Mammary epithelial cell (primary cell): ENCODE measurements around the gene KMT2B.

ENCODE experiments used
- EZH2 ChIP-seq: IDR thresholded peaks from 2 replicates; pipeline ENCODE4 v1.6.1; 2012; ENCODE audit warnings: low read length, inconsistent platforms, borderline replicate concordance
- TF ChIP-seq, protein P1 (sequence below), 2 donors: IDR thresholded peaks in 1 of 2; conservative IDR thresholded peaks in 1 of 2; 2 replicates each; pipeline ENCODE4 v1.5.1; 2011 to 2012; ENCODE audit warnings: inconsistent platforms in 2 of 2, low read length in 2 of 2, mild to moderate bottlenecking in 2 of 2, control low read depth in 1 of 2, low read depth in 1 of 2; ENCODE audit not compliant: insufficient read depth in 1 of 2; ENCODE audit errors: extremely low read depth in 1 of 2

DNA sequence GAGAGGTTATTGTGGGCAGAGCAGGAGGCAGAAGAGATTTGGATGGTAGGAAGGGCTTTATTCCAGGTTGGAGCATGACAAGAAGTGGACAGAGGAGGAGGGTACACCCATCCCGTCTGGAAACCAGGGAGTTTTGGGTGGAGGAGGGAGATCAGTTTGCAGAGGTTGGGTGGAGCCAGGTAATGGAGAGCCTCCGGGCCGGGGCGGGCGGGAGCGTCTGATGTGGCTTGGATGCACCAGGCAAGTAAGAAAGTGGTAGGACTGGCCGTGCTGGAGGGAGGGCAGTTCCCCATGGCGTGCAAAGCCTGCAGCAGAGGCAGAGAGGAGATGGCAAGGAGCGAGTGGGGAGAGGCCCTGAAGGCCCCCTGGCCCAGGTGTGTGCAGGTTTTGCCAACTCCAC is 13.6 kb downstream of the KMT2B start:
- no peak for TF ChIP-seq EZH2
- TF ChIP-seq, protein P1, sequence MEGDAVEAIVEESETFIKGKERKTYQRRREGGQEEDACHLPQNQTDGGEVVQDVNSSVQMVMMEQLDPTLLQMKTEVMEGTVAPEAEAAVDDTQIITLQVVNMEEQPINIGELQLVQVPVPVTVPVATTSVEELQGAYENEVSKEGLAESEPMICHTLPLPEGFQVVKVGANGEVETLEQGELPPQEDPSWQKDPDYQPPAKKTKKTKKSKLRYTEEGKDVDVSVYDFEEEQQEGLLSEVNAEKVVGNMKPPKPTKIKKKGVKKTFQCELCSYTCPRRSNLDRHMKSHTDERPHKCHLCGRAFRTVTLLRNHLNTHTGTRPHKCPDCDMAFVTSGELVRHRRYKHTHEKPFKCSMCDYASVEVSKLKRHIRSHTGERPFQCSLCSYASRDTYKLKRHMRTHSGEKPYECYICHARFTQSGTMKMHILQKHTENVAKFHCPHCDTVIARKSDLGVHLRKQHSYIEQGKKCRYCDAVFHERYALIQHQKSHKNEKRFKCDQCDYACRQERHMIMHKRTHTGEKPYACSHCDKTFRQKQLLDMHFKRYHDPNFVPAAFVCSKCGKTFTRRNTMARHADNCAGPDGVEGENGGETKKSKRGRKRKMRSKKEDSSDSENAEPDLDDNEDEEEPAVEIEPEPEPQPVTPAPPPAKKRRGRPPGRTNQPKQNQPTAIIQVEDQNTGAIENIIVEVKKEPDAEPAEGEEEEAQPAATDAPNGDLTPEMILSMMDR (conservative IDR thresholded peaks at IDR 0.05 in 1 of 2, IDR thresholded peaks at IDR 0.05 in 1 of 2; ENCODE audit: extremely low read depth in 1 of 2, insufficient read depth in 1 of 2, low read depth in 1 of 2, low read length in 2 of 2): no peak
